ENCODE results near the gene ATOH8.

Gene ATOH8

GRCh38 chr2:85790499-85791188 is 36.9 kb downstream of the ATOH8 start:
- no peak for DNase-seq

- DNase-seq, result no peak
These were observed 38.1 kb downstream of the ATOH8 start for GRCh38 chr2:85791704-85792565.

GRCh38 chr2:85792783-85793441 is 39.1 kb downstream of the ATOH8 start:
- no peak for DNase-seq

- no peak for DNase-seq
These were observed 39.8 kb downstream of the ATOH8 start for GRCh38 chr2:85793584-85793983.

GRCh38 chr2:85794038-85794441 is 40.2 kb downstream of the ATOH8 start:
- DNase-seq, result no peak

- DNase-seq, result no peak
These were observed 40.8 kb downstream of the ATOH8 start for GRCh38 chr2:85794491-85795121.

GRCh38 chr2:85795331-85796045 is 41.7 kb downstream of the ATOH8 start:
- DNase-seq, result no peak

- DNase-seq, result no peak
These were observed 42.2 kb downstream of the ATOH8 start for GRCh38 chr2:85796046-85796340.

GRCh38 chr2:85796341-85797262 is 42.8 kb downstream of the ATOH8 start:
- no peak for DNase-seq

- DNase-seq, result no peak
These were observed 43.5 kb downstream of the ATOH8 start for GRCh38 chr2:85797263-85797660.

GRCh38 chr2:85797921-85798320 is 44.1 kb downstream of the ATOH8 start:
- no peak for DNase-seq

GRCh38 chr2:85799215-85799956 is 45.6 kb downstream of the ATOH8 start:
- no peak for DNase-seq

- no peak for DNase-seq
These were observed 46.8 kb downstream of the ATOH8 start for GRCh38 chr2:85800586-85800985.

GRCh38 chr2:85801871-85802270 is 48.1 kb downstream of the ATOH8 start:
- DNase-seq, result no peak

GRCh38 chr2:85802354-85803103 is 48.7 kb downstream of the ATOH8 start:
- no peak for DNase-seq

GRCh38 chr2:85803704-85804425 is 50.1 kb downstream of the ATOH8 start:
- no peak for DNase-seq

GRCh38 chr2:85804583-85804982 is 50.8 kb downstream of the ATOH8 start:
- no peak for DNase-seq

- no peak for DNase-seq
These were observed 52.7 kb downstream of the ATOH8 start for GRCh38 chr2:85806358-85807118.

- DNase-seq, result no peak
These were observed 54.0 kb downstream of the ATOH8 start for GRCh38 chr2:85807756-85808155.
